ENCODE measurements around the gene AMHR2. TPM values are rescaled to one million over a fixed set of nuclear protein-coding genes. Genes with fewer than 3 reads are reported as not detected.

Gene AMHR2
- total RNA-seq, 1 experiment from 2014 or later = not detected

DNA sequence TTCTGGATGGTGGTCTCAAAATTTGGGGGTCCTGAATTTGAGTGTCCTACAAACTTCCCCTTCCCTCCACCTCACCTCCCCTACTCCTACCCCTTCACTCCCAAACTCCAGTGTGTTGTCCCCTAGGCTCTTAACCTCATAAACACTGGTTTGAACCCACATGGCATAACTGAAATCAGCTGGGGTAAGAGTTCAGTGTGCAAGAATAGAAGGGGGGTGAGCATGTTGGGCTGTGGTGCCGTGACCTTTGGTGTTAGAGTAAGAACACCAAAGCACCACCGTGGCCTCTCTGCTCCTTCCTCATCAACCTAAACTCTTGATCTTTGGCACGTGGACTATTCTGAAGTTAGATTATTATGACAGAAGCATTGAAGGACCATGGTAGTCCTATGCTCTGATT, 39.3 kb downstream of the AMHR2 start:
- ChIA-PET POLR2A (ENCODE audit: low non-redundant PET) (no interaction called here), CTCF (no interaction called here)
- H3K36me3 ChIP-seq (ENCODE audit: insufficient read depth, low read length, poor library complexity, severe bottlenecking) = peaks cover 99% of the 10 kb centered on the region
- H3K4me3 ChIP-seq (ENCODE audit: low read depth, low read length, poor library complexity, severe bottlenecking) = no peak overlapping the region
- no peak for DNase-seq (ENCODE audit: low spot score)
- intact Hi-C loops (cut with micrococcal nuclease; ENCODE audit: unreplicated experiment) = loop anchor here (5.0 kb wide), 1 partner anchor 441 kb away; no protein-coding TSS in a partner anchor
- peaks cover 8% of the 10 kb centered on the region for H3K4me1 ChIP-seq (ENCODE audit: insufficient read depth, low read length, poor library complexity, severe bottlenecking)
- H3K9me3 ChIP-seq (ENCODE audit: low read depth, low read length, poor library complexity, severe bottlenecking) = no peaks in the 10 kb centered on the region
- no peak overlapping the region for H3K27ac ChIP-seq (ENCODE audit: low read depth, low read length, poor library complexity, severe bottlenecking)
- TF ChIP-seq, protein P1, sequence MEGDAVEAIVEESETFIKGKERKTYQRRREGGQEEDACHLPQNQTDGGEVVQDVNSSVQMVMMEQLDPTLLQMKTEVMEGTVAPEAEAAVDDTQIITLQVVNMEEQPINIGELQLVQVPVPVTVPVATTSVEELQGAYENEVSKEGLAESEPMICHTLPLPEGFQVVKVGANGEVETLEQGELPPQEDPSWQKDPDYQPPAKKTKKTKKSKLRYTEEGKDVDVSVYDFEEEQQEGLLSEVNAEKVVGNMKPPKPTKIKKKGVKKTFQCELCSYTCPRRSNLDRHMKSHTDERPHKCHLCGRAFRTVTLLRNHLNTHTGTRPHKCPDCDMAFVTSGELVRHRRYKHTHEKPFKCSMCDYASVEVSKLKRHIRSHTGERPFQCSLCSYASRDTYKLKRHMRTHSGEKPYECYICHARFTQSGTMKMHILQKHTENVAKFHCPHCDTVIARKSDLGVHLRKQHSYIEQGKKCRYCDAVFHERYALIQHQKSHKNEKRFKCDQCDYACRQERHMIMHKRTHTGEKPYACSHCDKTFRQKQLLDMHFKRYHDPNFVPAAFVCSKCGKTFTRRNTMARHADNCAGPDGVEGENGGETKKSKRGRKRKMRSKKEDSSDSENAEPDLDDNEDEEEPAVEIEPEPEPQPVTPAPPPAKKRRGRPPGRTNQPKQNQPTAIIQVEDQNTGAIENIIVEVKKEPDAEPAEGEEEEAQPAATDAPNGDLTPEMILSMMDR (conservative IDR thresholded peaks at IDR 0.05; ENCODE audit: low read depth, low read length) = no peak
- TF ChIP-seq EZH2 (IDR thresholded peaks at IDR 0.05; ENCODE audit: borderline replicate concordance, low read depth, low read length, poor library complexity, severe bottlenecking) = no peak
- BruUV-seq (replicated peaks) = no TSS peak
- H3K27me3 ChIP-seq (replicated peaks; ENCODE audit: insufficient read depth, low read depth, low read length, poor library complexity) = no peaks in the 10 kb centered on the region

DNA sequence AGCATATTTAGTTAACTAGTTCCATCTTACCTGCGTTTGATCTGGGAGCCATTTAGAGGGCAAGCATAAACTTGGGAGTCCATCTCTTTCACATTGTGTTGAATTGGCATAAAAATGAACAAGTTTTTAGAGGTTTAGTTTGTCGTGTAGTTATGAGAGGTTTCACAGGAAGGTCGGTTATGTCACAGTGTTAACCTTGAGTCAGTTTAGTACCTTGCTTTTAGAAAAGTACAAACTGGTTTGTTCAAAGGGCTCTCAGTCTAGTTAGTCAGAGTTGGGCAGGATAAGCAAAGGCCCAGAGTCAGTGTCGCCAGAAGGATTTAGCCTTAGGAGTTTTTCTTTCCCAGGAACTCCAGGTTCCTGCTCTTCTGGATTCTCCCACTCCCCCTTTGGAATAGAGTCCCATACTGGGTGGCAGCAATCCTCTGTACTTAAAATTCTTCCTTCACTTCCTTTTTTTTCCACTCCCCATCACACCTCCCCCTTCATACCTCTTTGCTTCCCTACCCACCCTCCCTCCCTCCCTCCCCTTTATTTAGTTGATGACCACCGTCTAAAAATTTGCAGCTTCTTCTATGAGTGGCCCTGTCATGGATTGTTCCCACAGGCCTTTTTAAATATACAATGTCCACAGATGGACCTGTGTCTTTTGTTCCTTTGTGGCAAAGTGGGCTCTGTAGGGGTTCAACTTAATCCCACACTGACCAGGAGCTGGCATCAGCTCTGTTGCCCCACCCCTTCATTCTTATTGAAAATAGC, 40.3 kb downstream of the AMHR2 start:
- peaks cover 8% of the 10 kb centered on the region for H3K4me1 ChIP-seq (ENCODE audit: insufficient read depth, low read length, poor library complexity, severe bottlenecking)
- BruUV-seq (replicated peaks) = no TSS peak
- intact Hi-C loops (cut with micrococcal nuclease; ENCODE audit: unreplicated experiment) = loop anchor here (5.0 kb wide), 1 partner anchor 442 kb away; no protein-coding TSS in a partner anchor
- H3K4me3 ChIP-seq (ENCODE audit: low read depth, low read length, poor library complexity, severe bottlenecking) = no peak overlapping the region
- H3K9me3 ChIP-seq (ENCODE audit: low read depth, low read length, poor library complexity, severe bottlenecking) = no peaks in the 10 kb centered on the region
- TF ChIP-seq EZH2 (IDR thresholded peaks at IDR 0.05; ENCODE audit: borderline replicate concordance, low read depth, low read length, poor library complexity, severe bottlenecking) = no peak
- TF ChIP-seq, protein P1 (conservative IDR thresholded peaks at IDR 0.05; ENCODE audit: low read depth, low read length) = no peak
- POLR2A ChIA-PET (ENCODE audit: low non-redundant PET) = interaction anchor here (0.6 to 0.7 kb wide), 2 partner anchors 18 to 309 kb away, joined by 3 to 6 read pairs; no protein-coding TSS in a partner anchor
- CTCF ChIA-PET = no interaction called here
- DNase-seq (ENCODE audit: low spot score) = no peak
- no peaks in the 10 kb centered on the region for H3K27me3 ChIP-seq (replicated peaks; ENCODE audit: insufficient read depth, low read depth, low read length, poor library complexity)
- no peak overlapping the region for H3K27ac ChIP-seq (ENCODE audit: low read depth, low read length, poor library complexity, severe bottlenecking)
- peaks cover 99% of the 10 kb centered on the region for H3K36me3 ChIP-seq (ENCODE audit: insufficient read depth, low read length, poor library complexity, severe bottlenecking)

DNA sequence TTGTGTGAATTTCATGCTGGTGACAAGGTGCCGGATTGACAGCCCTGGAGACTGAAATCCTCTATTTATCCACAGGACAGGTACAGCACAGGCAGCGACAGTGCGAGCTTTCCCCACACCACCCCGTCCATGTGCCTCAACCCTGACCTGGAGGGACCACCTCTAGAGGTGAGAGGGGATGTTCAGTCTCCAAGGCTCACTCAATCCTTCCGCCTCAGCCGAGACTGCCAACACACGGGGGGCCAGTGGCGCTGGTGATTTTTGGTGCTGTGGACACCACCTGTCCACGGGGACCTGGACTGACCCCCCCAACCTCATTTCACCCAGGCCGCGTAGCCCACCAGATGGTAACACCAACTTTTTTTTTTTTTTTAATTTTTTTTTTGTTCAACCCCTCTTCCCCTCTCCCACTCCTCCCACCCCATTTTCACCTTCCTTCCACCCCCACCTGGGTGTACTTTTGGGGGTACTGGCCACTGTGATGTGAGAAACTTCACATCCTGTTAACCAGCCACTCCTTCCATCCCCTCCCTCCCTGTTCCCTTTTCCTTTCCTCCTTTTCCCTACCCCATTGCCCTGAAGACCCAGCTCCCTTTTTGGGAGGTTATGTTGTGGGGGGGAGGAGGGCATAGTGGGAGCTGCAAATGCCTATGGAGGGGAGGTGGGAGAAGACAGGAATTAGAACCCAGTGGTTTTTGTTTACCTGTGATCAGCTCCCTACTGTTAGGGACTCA, 41.2 kb downstream of the AMHR2 start:
- no peak for TF ChIP-seq EZH2 (IDR thresholded peaks at IDR 0.05; ENCODE audit: borderline replicate concordance, low read depth, low read length, poor library complexity, severe bottlenecking)
- TF ChIP-seq, protein P1 (conservative IDR thresholded peaks at IDR 0.05; ENCODE audit: low read depth, low read length) = no peak
- no peaks in the 10 kb centered on the region for H3K9me3 ChIP-seq (ENCODE audit: low read depth, low read length, poor library complexity, severe bottlenecking)
- no peak overlapping the region for H3K4me3 ChIP-seq (ENCODE audit: low read depth, low read length, poor library complexity, severe bottlenecking)
- intact Hi-C loops (cut with micrococcal nuclease; ENCODE audit: unreplicated experiment) = loop anchor here (5.0 kb wide), 1 partner anchor 443 kb away; no protein-coding TSS in a partner anchor
- peaks cover 6% of the 10 kb centered on the region for H3K4me1 ChIP-seq (ENCODE audit: insufficient read depth, low read length, poor library complexity, severe bottlenecking)
- ChIA-PET POLR2A (ENCODE audit: low non-redundant PET) (interaction anchor here (0.7 kb wide), 1 partner anchor 17 kb away, joined by 6 read pairs; no protein-coding TSS in a partner anchor), CTCF (no interaction called here)
- no peak overlapping the region for H3K27ac ChIP-seq (ENCODE audit: low read depth, low read length, poor library complexity, severe bottlenecking)
- BruUV-seq (replicated peaks) = no TSS peak
- DNase-seq (ENCODE audit: low spot score) = no peak
- H3K36me3 ChIP-seq (ENCODE audit: insufficient read depth, low read length, poor library complexity, severe bottlenecking) = peaks cover 99% of the 10 kb centered on the region
- H3K27me3 ChIP-seq (replicated peaks; ENCODE audit: insufficient read depth, low read depth, low read length, poor library complexity) = no peaks in the 10 kb centered on the region
